Large intestine (tissue), 3 donors: ENCODE data around the gene CMIP. TPM values are rescaled to one million over a fixed set of nuclear protein-coding genes. Genes with fewer than 3 reads are reported as not detected.
A peak's percentile ranks its signal among the peaks of the same experiment; 100 is the strongest.
"Not testable (repeated sequence)": the region's sequence is repeated elsewhere in the genome, so short reads cannot be mapped to it uniquely, and the experiment has no call there.

Experiments used
- DNase-seq, 2 donors: peaks; one replicate each; pipeline versions ENCODE4 v3.0.0 to v3.0.0-alpha.2; 2013
- H3K27ac ChIP-seq: one replicate; pipeline ENCODE4 v1.5.1; 2013; ENCODE audit warnings: low read length
- H3K27me3 ChIP-seq: 2 replicates; pipeline ENCODE4 v1.6.1; 2013; ENCODE audit warnings: low read length; ENCODE audit not compliant: control insufficient read depth, insufficient read depth
- H3K36me3 ChIP-seq: 2 replicates; pipeline ENCODE4 v1.6.1; 2013; ENCODE audit warnings: low read length; ENCODE audit not compliant: control insufficient read depth, insufficient read depth
- H3K4me1 ChIP-seq: one replicate; pipeline ENCODE4 v1.6.1; 2013; ENCODE audit warnings: low read length; ENCODE audit not compliant: control insufficient read depth, insufficient read depth
- H3K4me3 ChIP-seq: one replicate; pipeline ENCODE4 v1.5.1; 2013; ENCODE audit warnings: low read length
- H3K9me3 ChIP-seq: one replicate; pipeline ENCODE4 v1.6.1; 2013; ENCODE audit warnings: mild to moderate bottlenecking, low read depth, low read length, moderate library complexity; ENCODE audit not compliant: control insufficient read depth
- WGBS: methylation state at CpG from one replicate; pipeline ENCODE4 v1.1.5; 2013; ENCODE audit warnings: low lambda C conversion rate; ENCODE audit not compliant: insufficient coverage; 5-methylcytosine and 5-hydroxymethylcytosine counted together
- polyA plus RNA-seq: library from polyadenylated mRNA; unstranded; fragments of 120-200 nt; gene quantifications from one replicate; pipeline ENCODE4 v1.2.1, GENCODE V29; 2013

CMIP gene
- polyA plus RNA-seq, 1 donor, result 64.5 TPM

DNA sequence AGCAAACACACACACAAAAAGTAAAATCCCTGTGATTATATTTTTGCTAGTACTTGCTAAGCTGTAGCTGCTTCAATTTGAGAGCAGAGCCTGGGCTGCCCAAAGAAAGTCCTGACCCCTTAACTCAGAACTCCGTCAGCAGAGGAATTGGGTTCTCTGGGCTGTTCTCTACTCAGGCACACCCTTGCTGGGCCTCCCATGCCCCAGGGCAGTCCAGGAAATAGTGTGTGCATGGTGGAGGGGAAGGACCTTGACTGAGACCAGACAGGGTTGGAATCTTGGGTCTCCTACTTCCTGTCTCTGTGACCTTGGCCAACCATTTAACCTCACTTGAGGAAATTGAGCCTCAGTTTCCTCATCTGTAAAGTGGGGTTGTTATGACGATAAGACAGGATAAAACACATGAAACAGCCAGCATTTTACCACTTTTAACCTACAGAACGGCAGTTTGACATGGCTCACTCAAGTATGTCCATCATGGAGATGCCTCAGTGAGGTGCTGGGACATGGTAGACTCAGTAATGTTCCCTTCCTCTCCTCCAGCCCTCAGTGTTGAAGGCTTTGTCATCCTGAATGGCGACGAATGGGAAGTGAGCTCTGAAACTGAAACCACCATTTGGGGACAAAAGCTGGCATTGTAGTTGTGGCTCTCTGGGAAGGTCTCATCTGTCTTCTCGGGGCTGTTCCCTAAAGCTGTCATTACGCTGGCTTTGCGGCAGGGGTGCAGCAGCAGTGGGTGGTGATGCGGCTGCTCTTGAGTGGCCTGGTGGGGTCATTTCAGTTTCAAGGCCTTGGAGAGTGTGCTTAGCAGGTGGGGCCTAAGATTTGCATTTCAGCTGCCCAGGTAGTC, 74.9 kb downstream of the CMIP start:
- no peaks in the 10 kb centered on the region for H3K4me1 ChIP-seq
- no peaks in the 10 kb centered on the region for H3K9me3 ChIP-seq
- no peaks in the 10 kb centered on the region for H3K27me3 ChIP-seq
- no peak overlapping the region for H3K4me3 ChIP-seq
- no peak for DNase-seq
- H3K27ac ChIP-seq, result no peak overlapping the region
- WGBS, result no CpG with 5 or more reads among the region's 9 CpGs
- peaks cover 30% of the 10 kb centered on the region for H3K36me3 ChIP-seq

DNA sequence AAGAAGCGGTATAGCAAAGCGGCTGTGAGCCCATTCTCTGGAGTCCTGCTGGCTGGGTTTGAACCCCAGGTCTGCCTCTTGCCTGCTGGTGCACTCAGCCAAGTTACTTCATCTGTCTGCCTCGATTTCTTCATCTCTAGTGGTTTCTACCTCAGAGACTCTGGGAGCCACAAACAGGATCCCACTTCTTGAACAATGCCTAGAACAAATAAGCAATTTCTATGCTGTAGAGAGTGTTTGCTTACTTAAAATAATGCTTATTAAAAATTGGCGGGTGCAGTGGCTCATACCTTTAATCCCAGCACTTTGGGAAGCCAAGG, 75.5 kb downstream of the CMIP start:
- no CpG with 5 or more reads among the region's 4 CpGs for WGBS

DNA sequence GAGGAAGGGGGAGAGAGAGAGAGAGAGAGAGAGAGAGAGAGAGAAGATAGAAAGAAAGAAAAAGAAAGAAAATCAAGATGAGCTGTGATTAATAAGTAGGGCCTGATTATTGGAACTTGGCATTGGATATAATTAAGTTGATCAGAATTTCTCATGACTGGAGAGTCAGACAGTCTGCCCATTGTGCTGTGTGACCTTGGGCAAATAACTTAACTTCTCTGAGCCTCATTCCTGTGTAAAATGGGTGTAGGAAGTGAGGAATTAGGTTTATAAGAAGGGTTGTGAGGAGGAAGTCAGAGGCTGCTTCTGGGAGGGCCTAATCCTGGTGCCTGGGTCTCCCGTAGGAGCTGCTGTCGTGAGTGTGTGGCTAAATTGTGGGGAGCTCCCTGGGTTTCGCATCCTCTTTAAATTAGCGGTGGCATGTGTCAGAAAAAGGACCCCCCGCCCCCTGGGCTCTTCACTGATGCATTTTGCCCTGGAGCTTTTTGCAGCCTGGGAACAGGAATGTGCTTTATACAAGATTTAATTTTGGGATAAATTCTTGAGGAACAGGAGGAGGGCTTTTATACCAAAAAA, 76.0 kb downstream of the CMIP start:
- peaks cover 30% of the 10 kb centered on the region for H3K36me3 ChIP-seq
- WGBS, result no CpG with 5 or more reads among the region's 5 CpGs
- H3K27me3 ChIP-seq, result no peaks in the 10 kb centered on the region
- H3K4me1 ChIP-seq, result no peaks in the 10 kb centered on the region
- no peak for DNase-seq
- no peak overlapping the region for H3K4me3 ChIP-seq
- no peak overlapping the region for H3K27ac ChIP-seq
- no peaks in the 10 kb centered on the region for H3K9me3 ChIP-seq

More for the DNA sequence above, 75.5 kb downstream of the CMIP start:
- H3K36me3 ChIP-seq, result peaks cover 30% of the 10 kb centered on the region
- no peaks in the 10 kb centered on the region for H3K27me3 ChIP-seq
- H3K4me1 ChIP-seq, result no peaks in the 10 kb centered on the region
- no peaks in the 10 kb centered on the region for H3K9me3 ChIP-seq
- H3K27ac ChIP-seq, result no peak overlapping the region
- H3K4me3 ChIP-seq, result no peak overlapping the region
- DNase-seq, result no peak

DNA sequence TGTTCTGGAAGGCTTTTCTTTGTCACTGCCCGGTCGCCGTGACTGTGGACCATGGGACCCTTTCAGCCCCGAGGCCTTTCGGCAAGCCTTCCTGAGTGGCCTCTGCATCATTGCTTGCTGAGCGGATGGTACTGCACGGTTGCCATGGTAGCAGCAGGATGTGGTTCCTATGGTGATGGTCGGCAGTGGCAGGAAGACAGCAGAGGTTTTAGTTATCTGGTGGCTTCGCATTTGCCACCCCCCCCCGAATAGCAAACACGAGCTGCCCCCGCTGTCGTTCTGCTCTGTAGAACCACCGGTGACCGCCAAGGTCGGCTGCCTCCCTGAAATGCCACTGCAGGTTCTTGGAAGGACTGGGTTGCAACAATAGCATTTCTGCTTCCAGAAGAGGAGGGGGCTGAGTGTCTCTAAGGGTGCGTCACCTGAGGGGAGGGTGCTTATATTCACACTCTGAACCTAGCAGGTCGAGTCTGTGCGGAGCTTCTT, 76.6 kb downstream of the CMIP start:
- H3K27ac ChIP-seq, result peak overlapping the region; percentile 6
- H3K9me3 ChIP-seq, result no peaks in the 10 kb centered on the region
- H3K27me3 ChIP-seq, result no peaks in the 10 kb centered on the region
- no peaks in the 10 kb centered on the region for H3K4me1 ChIP-seq
- peaks cover 29% of the 10 kb centered on the region for H3K36me3 ChIP-seq
- no peak overlapping the region for H3K4me3 ChIP-seq
- WGBS, result no CpG with 5 or more reads among the region's 19 CpGs
- DNase-seq, result no peak

DNA sequence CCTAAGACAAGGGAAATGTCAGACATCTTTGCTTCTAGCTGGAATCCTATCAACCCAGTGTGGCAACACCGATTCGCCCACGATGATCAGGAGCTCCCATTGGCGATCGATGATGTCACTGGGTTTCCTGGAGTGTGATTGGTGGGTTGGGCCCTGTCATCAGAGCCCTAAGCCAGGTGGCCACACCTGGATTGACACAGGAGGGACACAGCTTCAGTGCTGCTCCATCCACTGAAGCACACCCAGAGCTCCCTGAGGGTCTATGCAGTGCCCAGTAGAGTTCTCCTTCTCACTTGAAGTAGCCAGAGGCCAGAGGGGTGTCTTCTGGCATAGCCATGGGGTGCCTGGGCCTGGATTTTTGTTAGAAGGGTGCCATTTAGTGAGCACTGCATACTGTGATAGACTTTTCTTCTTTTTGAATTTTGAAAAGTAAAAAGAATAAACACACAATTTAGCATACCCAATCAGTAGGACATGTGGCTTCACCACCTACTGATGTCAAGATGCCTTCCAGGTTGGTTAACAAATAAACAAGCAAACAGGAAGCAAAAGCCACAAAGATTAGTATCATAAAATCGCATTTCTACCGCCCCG, 77.6 kb downstream of the CMIP start:
- 100% methylated on average over 2 of the region's 8 CpGs for WGBS
- H3K36me3 ChIP-seq, result peaks cover 19% of the 10 kb centered on the region
- no peaks in the 10 kb centered on the region for H3K27me3 ChIP-seq
- no peak overlapping the region for H3K27ac ChIP-seq
- no peak overlapping the region for H3K4me3 ChIP-seq
- no peak for DNase-seq
- H3K9me3 ChIP-seq, result no peaks in the 10 kb centered on the region
- peaks cover 8% of the 10 kb centered on the region for H3K4me1 ChIP-seq

DNA sequence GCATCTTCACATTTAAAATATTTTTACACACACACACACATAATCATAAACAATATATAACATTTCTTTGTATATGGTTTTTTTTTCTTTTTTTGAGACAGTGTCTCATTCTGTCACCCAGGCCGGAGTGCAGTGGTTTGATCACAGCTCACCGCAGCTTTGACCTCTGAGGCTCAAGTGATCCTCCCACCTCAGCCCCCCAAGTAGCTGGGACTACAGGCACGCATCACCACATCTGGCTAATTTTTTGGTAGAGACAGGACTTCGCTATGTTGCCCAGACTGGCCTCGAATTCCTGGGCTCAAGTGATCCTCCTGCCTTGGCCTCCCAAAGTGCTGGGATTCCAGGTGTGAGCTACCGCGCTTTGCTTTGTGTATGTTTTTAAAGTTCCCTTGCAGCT, 78.2 kb downstream of the CMIP start:
- not testable (repeated sequence) for H3K27ac ChIP-seq, H3K4me1 ChIP-seq

DNA sequence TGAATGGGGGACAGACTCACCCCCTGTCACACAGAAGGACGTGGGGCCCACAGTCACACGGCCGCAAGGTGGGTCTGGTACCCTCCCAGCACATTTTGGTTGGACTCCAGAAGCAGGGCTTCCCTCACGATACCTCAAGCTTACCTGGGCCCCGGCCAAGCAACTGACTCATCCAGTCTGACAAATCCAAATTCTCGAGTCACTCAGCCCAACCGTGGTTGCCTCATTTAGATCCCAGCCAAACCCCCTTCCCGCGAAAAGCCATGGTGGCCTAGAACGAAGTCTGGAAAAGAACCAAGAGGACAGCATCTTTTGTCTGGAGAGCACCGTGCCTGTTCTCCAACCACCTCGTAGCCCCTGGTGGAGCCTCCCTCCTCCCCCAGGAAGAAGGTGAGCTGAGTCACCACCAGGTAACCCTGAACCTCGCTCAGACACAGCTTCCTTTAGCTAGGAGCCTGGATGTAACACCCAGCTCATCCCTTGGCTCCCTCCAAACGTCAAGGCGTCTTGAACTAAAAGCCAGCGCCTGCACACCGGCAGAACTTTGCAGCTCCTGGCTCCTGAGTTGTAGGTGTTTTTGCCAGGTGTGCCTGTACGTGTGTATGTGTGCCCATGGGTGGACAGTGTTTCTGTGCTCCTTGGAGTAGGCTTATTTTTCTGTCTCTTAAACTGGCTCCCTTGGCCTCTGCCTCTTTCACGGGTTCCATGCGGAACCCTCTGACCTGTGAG, 78.9 kb downstream of the CMIP start:
- Histone ChIP-seq H3K27me3 (no peaks in the 10 kb centered on the region), H3K9me3 (no peaks in the 10 kb centered on the region), H3K4me3 (no peak overlapping the region), H3K27ac (no peak overlapping the region), H3K4me1 (peaks cover 9% of the 10 kb centered on the region), H3K36me3 (peaks cover 15% of the 10 kb centered on the region)
- DNase-seq, result no peak
- no CpG with 5 or more reads among the region's 20 CpGs for WGBS

More for the DNA sequence above, 78.2 kb downstream of the CMIP start:
- no CpG with 5 or more reads among the region's 7 CpGs for WGBS
- peaks cover 15% of the 10 kb centered on the region for H3K36me3 ChIP-seq
- H3K4me3 ChIP-seq, H3K9me3 ChIP-seq, DNase-seq, H3K27me3 ChIP-seq: not testable (repeated sequence)

DNA sequence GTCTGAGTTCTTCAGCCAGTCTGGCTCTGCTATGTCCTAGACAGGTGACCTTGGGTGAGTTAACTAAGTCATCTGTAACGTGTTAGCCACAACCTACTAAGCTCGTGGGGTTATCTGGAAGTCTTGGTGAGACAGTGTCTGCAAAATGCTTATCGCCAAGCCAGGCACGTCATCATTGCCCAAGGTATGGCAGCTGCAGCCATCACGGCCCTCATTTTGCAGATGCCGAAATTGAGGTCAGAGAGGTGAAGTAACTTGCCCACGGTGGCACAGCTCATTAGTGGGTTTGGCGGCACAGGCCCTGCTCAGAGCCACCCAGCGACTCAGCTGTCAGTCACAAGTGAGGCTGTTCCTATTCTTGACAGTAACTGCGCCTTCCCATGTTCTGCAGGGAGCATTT, 79.8 kb downstream of the CMIP start:
- H3K27me3 ChIP-seq, result no peaks in the 10 kb centered on the region
- 100% methylated on average over 1 of the region's 10 CpGs for WGBS
- H3K36me3 ChIP-seq, result peaks cover 14% of the 10 kb centered on the region
- no peak overlapping the region for H3K4me3 ChIP-seq
- H3K27ac ChIP-seq, result no peak overlapping the region
- DNase-seq, result no peak
- peaks cover 9% of the 10 kb centered on the region for H3K4me1 ChIP-seq
- peaks cover 3% of the 10 kb centered on the region for H3K9me3 ChIP-seq

DNA sequence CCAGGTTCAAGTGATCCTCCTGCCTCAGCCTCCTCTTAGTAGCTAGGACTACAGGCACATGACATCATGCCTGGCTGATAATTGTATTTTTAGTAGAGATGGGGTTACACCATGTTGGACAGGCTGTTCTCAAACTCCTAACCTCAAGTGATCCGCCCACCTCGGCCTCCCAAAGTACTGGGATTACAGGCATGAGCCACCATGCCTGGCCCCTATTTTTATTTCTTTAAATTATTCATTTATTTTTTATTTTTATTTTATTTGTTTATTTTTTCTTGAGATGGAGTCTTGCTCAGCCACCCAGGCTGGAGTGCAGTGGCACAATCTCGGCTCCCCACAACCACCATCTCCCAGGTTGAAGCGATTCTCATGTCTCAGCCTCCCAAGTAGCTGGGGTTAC, 80.3 kb downstream of the CMIP start:
- H3K27me3 ChIP-seq, H3K27ac ChIP-seq, DNase-seq, H3K9me3 ChIP-seq, H3K4me1 ChIP-seq, H3K4me3 ChIP-seq: not testable (repeated sequence)
- 100% methylated on average over 2 of the region's 4 CpGs for WGBS
- peaks cover 16% of the 10 kb centered on the region for H3K36me3 ChIP-seq

DNA sequence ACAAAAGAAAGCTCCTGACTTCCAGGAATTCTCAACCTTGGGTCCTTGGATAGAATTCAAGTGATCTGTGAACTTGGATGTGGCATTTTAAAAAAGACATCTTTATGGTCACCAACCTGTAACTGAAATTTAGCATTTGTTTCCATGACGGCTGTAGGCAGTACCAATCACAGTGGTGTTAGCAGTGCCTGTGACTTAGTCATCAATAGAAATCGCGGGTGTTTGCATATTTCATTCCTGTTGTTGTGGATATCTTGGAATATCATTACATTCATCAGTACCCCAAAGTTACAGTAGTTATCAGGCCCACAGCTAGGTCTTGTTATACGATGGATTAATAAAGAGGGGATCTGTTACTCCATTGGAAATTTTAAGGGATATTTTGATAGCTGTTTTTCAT, 81.6 kb downstream of the CMIP start:
- Histone ChIP-seq H3K4me1 (peaks cover 13% of the 10 kb centered on the region), H3K36me3 (peaks cover 16% of the 10 kb centered on the region), H3K27ac (no peak overlapping the region), H3K4me3 (no peak overlapping the region), H3K27me3 (no peaks in the 10 kb centered on the region), H3K9me3 (peaks cover 6% of the 10 kb centered on the region)
- WGBS, result no CpG with 5 or more reads among the region's 4 CpGs
- no peak for DNase-seq
